Sigmoid colon (tissue), 4 donors: ENCODE data around the gene PYGB.
"Not testable (repeated sequence)": the region's sequence is repeated elsewhere in the genome, so short reads cannot be mapped to it uniquely, and the experiment has no call there.

Experiments used
- CTCF ChIP-seq, 4 experiments: fragments of 450-650 bp in 3 of 4; fragments of 200-600 bp in 1 of 4; IDR thresholded peaks; one replicate each; pipeline ENCODE4 v1.5.1; 2016 to 2019; ENCODE audit warnings: antibody characterized with exemption in 4 of 4, mild to moderate bottlenecking in 3 of 4, moderate library complexity in 2 of 4
- POLR2AphosphoS5 ChIP-seq, 4 donors: sonication (generic); formaldehyde crosslinking; IDR thresholded peaks; one replicate each; pipeline ENCODE4 v1.6.1; 2017; ENCODE audit warnings: antibody characterized with exemption in 4 of 4

DNA sequence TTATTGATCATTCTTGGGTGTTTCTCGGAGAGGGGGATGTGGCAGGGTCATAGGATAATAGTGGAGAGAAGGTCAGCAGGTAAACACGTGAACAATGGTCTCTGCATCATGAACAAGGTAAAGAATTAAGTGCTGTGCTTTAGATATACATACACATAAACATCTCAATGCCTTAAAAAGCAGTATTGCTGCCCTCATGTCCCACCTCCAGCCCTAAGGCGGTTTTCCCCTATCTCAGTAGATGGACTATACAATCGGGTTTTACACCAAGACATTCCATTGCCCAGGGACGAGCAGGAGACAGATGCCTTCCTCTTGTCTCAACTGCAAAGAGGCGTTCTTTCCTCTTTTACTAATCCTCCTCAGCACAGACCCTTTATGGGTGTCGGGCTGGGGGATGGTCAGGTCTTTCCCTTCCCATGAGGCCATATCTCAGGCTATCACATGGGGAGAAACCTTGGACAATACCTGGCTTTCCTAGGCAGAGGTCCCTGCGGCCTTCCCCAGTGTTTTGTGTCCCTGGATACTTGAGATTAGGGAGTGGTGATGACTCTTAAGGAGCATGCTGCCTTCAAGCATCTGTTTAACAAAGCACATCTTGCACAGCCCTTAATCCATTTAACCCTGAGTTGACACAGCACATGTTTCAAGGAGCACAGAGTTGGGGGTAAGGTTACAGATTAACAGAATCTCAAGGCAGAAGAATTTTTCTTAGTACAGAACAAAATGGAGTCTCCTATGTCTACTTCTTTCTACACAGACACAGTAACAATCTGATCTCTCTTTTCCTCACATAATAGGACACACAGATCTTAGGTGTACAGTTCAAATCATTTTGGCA, 13.7 kb upstream of the PYGB start:
- not testable (repeated sequence) for TF ChIP-seq CTCF, POLR2AphosphoS5 (IDR thresholded peaks at IDR 0.05)
